Activated naive CD4-positive, alpha-beta T cell treated with anti-CD3 and anti-CD28 coated beads, Interleukin-2, amount 10 ng/mL, durations not matched to agents 5 hours and 36 hours (primary cell): ENCODE data around the gene KCNG2. TPM values are rescaled to one million over a fixed set of nuclear protein-coding genes. Genes with fewer than 3 reads are reported as not detected.

Experiments used
- total RNA-seq, 2 experiments: library from RNA; stranded (reverse); gene quantifications; one replicate each; pipeline ENCODE4 v1.2.3, GENCODE V29; 2021

Gene KCNG2
- total RNA-seq = not detected

GRCh38 chr18:79797518-79798345 is at the start of gene KCNG2:
Gene KCNG2 (plus strand): TSS chr18:79797938. CDS start chr18:79863668, 65,730 bp downstream.

Other genes starting within 250 kb of the KCNG2 start
- 10 to 100 TPM; 41.6 to 41.8 TPM for gene CTDP1, start 118.1 kb upstream of the KCNG2 start, total RNA-seq
- gene SLC66A2, start 153.7 kb downstream of the KCNG2 start, total RNA-seq = 10 to 100 TPM; 31.3 to 32.4 TPM
- gene HSBP1L1, start 166.7 kb downstream of the KCNG2 start, total RNA-seq = 10 to 100 TPM; 18.3 to 18.6 TPM
- 100 to 1,000 TPM; 110 to 118 TPM for gene TXNL4A, start 190.6 kb downstream of the KCNG2 start, total RNA-seq
- 10 to 100 TPM; 21.1 to 22.4 TPM for gene RBFA, start 236.5 kb downstream of the KCNG2 start, total RNA-seq